Stimulated activated memory B cell treated with anti-CD40 and anti-IgM and Interleukin-4, amounts not matched to agents 10 μg/mL and 1 μg/mL and 100 μg/mL, for 72 hours (primary cell): ENCODE results near the gene EGF.
"Not testable (repeated sequence)": the region's sequence is repeated elsewhere in the genome, so short reads cannot be mapped to it uniquely, and the experiment has no call there.

Experiments used
- ATAC-seq: fragments of 150-1000 bp; cut with Tn5 transposase; 2 replicates; pipeline ENCODE4 v1.10.0; 2021
- H3K27ac Mint-ChIP-seq: one replicate; pipeline ENCODE4 v1.8.0; 2022; ENCODE audit warnings: mild to moderate bottlenecking, mixed read lengths
- H3K27me3 Mint-ChIP-seq: one replicate; pipeline ENCODE4 v1.8.0; 2022; ENCODE audit warnings: mixed read lengths
- H3K36me3 Mint-ChIP-seq: one replicate; pipeline ENCODE4 v1.8.0; 2022; ENCODE audit warnings: mixed read lengths
- H3K4me1 Mint-ChIP-seq: one replicate; pipeline ENCODE4 v1.8.0; 2022; ENCODE audit warnings: mixed read lengths
- H3K4me3 Mint-ChIP-seq: one replicate; pipeline ENCODE4 v1.8.0; 2022; ENCODE audit warnings: mild to moderate bottlenecking, moderate library complexity, mixed read lengths
- H3K9me3 Mint-ChIP-seq: one replicate; pipeline ENCODE4 v1.8.0; 2022; ENCODE audit warnings: mixed read lengths

Gene EGF

DNA sequence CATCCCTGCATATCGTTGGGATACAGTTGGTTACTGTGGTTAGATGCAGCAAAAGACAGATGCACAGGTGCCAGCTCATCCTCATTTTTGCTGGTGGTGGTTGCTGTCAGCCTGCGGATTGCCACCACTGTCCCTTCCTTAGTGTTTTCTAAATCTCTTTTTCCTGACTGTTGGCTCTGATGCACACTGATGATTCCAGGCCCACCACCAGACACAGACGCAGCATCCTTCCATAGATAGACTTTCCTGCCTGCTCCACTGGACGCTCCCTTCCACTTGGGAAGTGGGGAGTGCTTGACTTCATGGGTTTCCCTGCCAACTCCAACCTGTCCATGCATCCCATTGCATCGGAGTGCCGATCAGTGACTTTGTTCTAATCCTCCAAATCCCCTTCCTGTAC is 101.5 kb downstream of the EGF start:
- H3K27ac Mint-ChIP-seq = no peak overlapping the region
- H3K4me1 Mint-ChIP-seq = no peaks in the 10 kb centered on the region
- peaks cover 19% of the 10 kb centered on the region for H3K27me3 Mint-ChIP-seq
- no peaks in the 10 kb centered on the region for H3K9me3 Mint-ChIP-seq
- H3K36me3 Mint-ChIP-seq = no peaks in the 10 kb centered on the region
- H3K4me3 Mint-ChIP-seq = no peak overlapping the region
- ATAC-seq = no peak

DNA sequence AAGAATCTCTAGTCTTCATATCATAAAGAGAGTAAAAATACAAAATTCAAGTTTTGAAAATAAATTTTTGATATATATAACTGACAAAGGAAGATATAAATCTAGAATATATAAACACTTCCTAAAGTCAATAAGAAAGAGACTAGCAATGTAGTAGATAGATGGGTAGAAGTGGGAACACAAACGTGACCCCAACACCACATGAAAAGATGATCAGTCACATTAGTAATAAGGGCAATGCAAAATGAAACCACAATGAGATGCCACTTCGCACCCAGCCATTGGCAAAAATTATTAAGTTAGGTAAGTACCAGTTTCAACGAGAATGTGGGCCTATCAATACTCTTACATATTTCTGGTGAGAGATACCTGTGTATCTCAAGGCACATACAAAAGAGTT is 106.5 kb downstream of the EGF start:
- no peak overlapping the region for H3K27ac Mint-ChIP-seq
- peaks cover 7% of the 10 kb centered on the region for H3K27me3 Mint-ChIP-seq
- H3K4me3 Mint-ChIP-seq = no peak overlapping the region
- H3K9me3 Mint-ChIP-seq = peaks cover 4% of the 10 kb centered on the region
- no peak for ATAC-seq
- peaks cover 13% of the 10 kb centered on the region for H3K4me1 Mint-ChIP-seq
- no peaks in the 10 kb centered on the region for H3K36me3 Mint-ChIP-seq

DNA sequence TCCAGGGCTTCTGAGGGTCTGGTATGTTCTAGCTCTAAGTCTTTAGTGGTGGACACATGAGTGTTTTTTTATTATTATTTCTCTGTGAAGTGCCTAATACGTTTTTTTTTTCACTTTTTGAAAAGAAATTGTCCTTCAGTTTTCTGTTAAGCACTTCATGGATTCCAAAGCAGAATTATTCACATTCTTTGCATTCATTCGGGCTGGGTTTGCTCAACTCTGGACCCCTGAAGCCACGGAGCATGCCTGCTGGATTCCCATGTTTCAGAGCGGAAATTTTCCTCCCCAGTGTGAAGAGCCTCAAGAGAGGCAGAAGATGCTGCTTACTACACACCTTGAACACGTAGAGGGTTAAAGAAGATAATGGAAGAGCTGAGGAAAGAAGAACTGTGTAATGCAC is 107.5 kb downstream of the EGF start:
- ATAC-seq = no peak
- Mint-ChIP-seq H3K27me3 (no peaks in the 10 kb centered on the region), H3K27ac (no peak overlapping the region), H3K9me3 (peaks cover 4% of the 10 kb centered on the region), H3K4me1 (peaks cover 13% of the 10 kb centered on the region), H3K36me3 (no peaks in the 10 kb centered on the region), H3K4me3 (no peak overlapping the region)

DNA sequence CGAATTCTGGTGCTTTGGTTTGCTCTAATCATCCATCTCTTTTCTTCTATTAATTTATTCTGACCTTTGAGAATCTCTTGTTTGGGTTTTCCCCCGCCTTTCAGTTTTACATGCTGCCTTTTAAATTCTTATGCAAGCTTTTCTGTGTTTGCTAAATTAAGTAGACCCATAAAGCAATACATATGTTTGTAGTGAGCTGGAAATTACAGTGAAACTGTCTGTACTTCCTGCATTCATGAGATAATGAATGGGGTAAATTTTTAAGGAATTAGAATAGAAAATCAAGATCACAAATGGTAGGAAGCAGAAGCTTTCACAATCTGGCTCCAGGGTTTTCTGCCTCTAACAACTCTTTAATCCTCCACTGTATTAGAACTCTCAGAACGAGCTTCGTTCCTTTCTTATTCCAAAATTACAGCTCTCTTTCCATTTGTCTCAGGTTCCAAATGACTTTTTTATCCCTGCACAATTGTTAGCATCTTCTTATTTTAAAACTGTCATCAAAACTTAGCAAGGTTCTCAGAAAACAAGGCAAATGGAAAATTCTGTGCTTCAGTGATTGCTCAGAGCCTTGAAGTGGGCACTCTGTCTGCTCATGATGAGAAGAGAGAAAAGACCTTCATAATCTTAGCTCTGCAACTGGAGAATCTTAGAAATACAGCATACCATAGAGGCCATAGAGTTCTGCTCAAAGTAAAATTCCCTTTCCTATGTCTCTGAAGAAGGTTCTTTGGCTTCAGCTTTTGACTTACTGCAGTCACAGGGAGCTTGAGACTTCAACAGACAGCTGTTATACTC is 108.2 kb downstream of the EGF start:
- Mint-ChIP-seq H3K9me3 (peaks cover 4% of the 10 kb centered on the region), H3K36me3 (no peaks in the 10 kb centered on the region), H3K4me3 (no peak overlapping the region), H3K4me1 (peaks cover 13% of the 10 kb centered on the region), H3K27me3 (no peaks in the 10 kb centered on the region), H3K27ac (no peak overlapping the region)
- ATAC-seq = peak; percentile 24

DNA sequence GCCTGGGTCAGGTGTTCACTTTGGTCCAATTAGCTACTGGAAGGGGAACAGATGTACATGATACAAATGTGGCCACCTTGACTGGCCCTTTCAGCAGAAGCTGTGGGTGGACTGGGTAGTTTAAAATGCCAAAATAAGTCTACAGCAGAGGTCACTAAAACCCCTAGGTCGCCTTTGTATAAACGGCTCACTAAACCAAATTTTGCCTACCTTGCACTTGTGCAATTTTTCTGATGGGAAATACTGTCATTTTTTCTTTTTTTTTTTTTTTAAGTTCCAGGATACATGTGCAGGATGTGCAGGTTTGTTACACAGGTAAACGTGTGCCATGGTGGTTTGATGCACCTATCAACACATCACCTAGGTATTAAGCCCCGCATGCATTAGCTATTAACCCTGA is 109.8 kb downstream of the EGF start:
- no peak overlapping the region for H3K27ac Mint-ChIP-seq
- H3K27me3 Mint-ChIP-seq = peaks cover 8% of the 10 kb centered on the region
- no peak overlapping the region for H3K4me3 Mint-ChIP-seq
- no peaks in the 10 kb centered on the region for H3K36me3 Mint-ChIP-seq
- H3K9me3 Mint-ChIP-seq = peaks cover 4% of the 10 kb centered on the region
- peaks cover 13% of the 10 kb centered on the region for H3K4me1 Mint-ChIP-seq
- ATAC-seq = no peak

DNA sequence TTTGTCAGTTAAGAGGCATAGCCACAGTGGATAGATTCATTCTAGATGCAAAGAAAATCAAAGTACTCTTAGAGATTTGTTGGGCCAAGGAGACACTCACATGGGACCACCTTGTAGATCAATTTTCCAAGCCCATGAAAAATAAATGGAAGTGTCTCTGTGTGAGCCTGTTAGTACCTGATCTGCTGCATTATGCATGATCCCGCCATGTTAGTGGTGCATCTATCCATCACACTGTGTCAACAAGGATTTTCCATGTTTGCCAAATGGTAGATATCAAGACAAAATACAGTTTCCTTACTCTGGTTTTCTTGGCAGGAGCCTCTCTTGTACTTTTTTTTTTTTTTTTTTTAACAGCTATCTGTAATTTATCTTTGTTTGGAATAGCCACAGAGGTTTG is 112.4 kb downstream of the EGF start:
- ATAC-seq = no peak
- no peak overlapping the region for H3K4me3 Mint-ChIP-seq
- peaks cover 4% of the 10 kb centered on the region for H3K9me3 Mint-ChIP-seq
- peaks cover 11% of the 10 kb centered on the region for H3K4me1 Mint-ChIP-seq
- peaks cover 22% of the 10 kb centered on the region for H3K27me3 Mint-ChIP-seq
- H3K36me3 Mint-ChIP-seq = no peaks in the 10 kb centered on the region
- no peak overlapping the region for H3K27ac Mint-ChIP-seq

DNA sequence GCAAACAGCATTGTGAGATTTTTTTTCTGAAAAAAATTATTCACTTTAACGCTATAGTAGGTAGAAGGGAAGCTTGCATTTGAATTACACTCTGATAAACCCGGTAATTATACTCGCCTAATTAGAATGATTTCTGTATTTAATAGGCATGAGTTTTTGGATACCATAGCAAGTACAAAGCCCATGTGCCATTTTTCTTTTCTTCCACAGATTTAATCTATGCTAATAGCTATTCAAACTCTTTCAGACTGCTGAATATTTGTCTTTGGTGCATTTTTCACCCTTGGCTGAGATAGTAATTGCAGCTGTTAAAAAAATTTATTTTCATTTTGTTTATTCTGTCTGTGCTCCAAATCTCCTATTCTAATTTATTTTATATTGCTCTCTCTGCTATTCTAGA is 113.0 kb downstream of the EGF start:
- H3K4me1 Mint-ChIP-seq = peaks cover 4% of the 10 kb centered on the region
- no peak overlapping the region for H3K27ac Mint-ChIP-seq
- no peak overlapping the region for H3K4me3 Mint-ChIP-seq
- H3K9me3 Mint-ChIP-seq = peaks cover 5% of the 10 kb centered on the region
- peaks cover 29% of the 10 kb centered on the region for H3K27me3 Mint-ChIP-seq
- no peak for ATAC-seq
- H3K36me3 Mint-ChIP-seq = no peaks in the 10 kb centered on the region

DNA sequence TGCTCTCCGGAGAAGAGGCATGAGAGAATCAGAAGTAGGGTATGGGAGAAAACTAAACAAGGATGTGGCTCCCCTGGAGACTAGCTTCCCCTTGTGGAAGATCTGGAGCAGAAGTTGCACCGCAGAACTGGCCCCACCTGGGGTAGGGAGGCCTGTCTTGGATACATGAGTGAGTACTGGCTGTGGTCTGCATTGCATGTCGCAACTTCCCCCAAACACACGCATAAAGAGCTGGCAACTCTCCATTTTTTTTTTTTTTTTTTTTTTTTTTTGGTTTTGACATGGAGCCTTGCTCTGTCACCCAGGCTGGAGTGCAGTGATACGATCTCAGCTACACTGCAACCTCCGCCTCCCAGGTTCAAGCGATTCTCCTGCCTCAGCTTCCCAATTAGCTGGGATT is 119.9 kb downstream of the EGF start:
- Mint-ChIP-seq H3K27me3 (peaks cover 79% of the 10 kb centered on the region), H3K4me3 (no peak overlapping the region), H3K4me1 (peaks cover 8% of the 10 kb centered on the region), H3K27ac (no peak overlapping the region), H3K9me3 (peaks cover 6% of the 10 kb centered on the region), H3K36me3 (no peaks in the 10 kb centered on the region)
- no peak for ATAC-seq

DNA sequence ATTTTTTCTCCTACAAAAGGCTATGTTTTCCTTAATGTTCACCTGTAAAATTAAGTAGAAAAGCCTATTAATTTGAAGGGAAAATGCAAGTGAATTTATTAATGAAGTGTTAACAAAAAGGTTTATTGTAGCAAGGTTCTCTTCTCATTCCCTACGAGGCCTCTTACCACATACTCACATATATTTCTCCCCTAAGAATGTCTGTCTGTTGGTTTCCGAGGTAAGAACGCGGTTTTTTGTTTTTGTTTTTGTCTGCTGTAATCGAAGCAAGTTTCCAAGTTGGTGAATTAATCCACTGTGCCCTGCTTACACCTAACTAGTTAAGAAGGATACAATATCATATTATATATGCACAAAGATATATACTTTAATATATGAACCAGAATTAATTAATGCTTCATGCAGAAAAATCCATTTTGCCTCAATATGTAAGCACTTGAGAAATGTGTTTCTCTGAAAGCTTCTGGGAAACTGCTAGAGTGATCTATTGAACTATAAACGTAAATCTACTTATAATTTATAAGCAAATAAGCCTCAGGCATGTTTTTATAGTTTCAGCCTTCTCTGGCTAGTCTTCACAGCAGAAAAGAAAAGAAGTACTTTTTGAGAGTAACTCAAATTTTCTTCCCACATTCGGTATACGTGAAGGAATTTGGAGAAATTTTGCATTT is 120.8 kb downstream of the EGF start:
- no peak for ATAC-seq
- Mint-ChIP-seq H3K4me1 (peaks cover 8% of the 10 kb centered on the region), H3K9me3 (peaks cover 6% of the 10 kb centered on the region), H3K4me3 (no peak overlapping the region), H3K27ac (no peak overlapping the region), H3K36me3 (no peaks in the 10 kb centered on the region), H3K27me3 (peaks cover 80% of the 10 kb centered on the region)

DNA sequence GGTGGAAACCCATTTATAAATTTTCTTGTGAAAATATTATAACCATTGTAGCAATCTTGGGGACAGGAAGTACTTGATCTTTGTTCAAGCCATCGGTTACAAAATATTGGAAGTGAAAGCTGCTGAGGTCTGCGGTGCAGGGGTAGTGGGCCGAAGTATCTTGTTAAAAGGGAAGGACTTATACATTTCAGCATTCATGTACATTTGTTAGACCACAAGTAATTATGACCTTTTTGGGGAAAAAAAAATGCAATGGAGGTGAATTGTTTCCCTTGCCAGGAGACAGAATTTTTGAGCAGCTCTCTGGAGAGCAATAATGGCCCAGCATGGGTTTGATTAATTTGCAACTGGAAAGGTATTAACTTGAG is 121.3 kb downstream of the EGF start:
- Mint-ChIP-seq H3K27me3 (peaks cover 77% of the 10 kb centered on the region), H3K27ac (no peak overlapping the region), H3K4me3 (no peak overlapping the region), H3K36me3 (no peaks in the 10 kb centered on the region), H3K9me3 (peaks cover 6% of the 10 kb centered on the region), H3K4me1 (peaks cover 8% of the 10 kb centered on the region)
- peak; percentile 75 for ATAC-seq

DNA sequence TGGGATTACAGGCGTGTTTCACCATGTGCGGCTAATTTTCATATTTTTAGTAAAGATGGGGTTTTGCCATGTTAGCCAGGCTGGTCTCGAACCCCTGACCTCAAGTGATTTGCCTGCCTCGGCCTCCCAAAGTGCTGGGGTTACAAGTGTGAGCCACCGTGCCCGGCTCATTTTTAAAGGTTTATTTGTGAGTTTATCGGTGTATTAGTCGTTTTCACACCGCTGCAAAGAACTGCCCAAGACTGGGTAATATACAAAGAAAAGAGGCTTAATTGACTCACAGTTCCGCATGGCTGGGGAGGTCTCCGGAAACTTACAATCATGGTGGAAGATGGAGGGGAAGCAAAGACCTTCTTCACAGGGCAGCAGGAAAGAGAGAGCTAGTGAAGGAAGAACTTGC is 126.5 kb downstream of the EGF start:
- not testable (repeated sequence) for H3K9me3 Mint-ChIP-seq, H3K4me3 Mint-ChIP-seq, ATAC-seq, H3K4me1 Mint-ChIP-seq, H3K27ac Mint-ChIP-seq, H3K36me3 Mint-ChIP-seq
- peaks cover 49% of the 10 kb centered on the region for H3K27me3 Mint-ChIP-seq

DNA sequence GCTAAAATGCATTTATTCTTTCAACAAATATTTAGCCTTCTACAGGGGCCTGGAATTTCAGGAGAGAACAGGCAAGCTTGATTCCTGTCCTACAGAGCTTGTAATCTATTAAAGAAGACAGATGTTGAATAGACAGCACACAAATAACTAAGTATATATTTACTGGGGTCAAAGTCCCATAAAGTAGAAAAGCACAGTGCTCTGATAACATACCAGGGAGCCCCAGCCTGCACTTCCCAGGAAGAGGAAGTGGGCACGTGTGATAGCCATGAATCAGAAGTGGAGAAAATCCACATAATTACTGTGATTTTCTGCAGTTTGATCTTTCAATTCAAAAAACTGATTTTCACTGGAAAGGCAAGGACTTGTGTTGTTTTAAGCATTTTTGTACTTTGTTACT is 129.1 kb downstream of the EGF start:
- no peak overlapping the region for H3K27ac Mint-ChIP-seq
- H3K4me1 Mint-ChIP-seq = no peaks in the 10 kb centered on the region
- H3K4me3 Mint-ChIP-seq = no peak overlapping the region
- peaks cover 36% of the 10 kb centered on the region for H3K27me3 Mint-ChIP-seq
- no peaks in the 10 kb centered on the region for H3K9me3 Mint-ChIP-seq
- no peaks in the 10 kb centered on the region for H3K36me3 Mint-ChIP-seq
- ATAC-seq = no peak

DNA sequence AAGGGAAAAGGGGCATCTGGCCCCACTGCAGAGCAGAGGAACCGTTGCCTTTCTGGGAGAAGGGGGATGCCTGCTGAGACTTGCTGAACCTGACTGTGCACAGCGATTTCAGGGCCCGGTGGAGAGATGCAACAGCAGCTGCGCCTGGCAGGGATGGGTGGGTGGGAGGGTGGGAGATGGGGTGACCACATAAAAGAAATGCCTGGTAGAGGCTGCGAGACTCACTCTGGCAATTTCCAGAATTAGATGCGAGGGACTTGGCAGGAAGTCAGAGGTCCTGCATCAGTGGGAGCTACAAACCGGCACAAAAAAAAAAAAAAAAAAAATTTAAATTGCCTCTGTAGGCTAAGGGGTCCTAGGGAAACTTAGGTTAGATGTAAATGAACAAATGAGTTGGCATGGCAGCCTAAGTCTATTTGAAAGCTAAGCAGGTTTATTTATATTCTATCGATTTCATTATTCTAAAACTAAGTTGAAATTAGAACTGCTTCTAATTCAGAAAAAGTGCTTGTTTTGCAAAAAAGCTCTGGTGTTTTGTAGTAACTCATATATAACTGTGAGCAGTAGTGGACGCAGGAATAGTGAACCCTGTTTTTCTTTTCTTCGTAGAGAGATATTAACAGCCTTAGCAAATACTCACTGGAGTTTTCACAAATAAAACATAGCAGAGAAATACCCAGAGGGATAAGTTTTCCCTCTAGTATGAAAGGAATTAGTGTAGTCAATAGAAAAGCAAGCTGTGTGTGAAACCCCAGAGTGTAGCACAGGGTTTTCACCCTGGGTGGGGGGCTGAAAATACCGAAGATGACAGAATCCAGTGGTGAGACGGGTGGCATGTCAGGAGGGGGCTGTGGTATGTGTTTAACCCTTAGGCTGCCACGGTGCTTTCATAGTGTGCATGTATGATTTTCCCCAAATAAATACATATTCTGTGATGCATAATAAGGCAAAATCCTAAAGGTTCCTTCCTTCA is 130.1 kb downstream of the EGF start:
- Mint-ChIP-seq H3K9me3 (no peaks in the 10 kb centered on the region), H3K27ac (no peak overlapping the region), H3K27me3 (peaks cover 27% of the 10 kb centered on the region), H3K36me3 (no peaks in the 10 kb centered on the region), H3K4me3 (no peak overlapping the region), H3K4me1 (no peaks in the 10 kb centered on the region)
- ATAC-seq = no peak

DNA sequence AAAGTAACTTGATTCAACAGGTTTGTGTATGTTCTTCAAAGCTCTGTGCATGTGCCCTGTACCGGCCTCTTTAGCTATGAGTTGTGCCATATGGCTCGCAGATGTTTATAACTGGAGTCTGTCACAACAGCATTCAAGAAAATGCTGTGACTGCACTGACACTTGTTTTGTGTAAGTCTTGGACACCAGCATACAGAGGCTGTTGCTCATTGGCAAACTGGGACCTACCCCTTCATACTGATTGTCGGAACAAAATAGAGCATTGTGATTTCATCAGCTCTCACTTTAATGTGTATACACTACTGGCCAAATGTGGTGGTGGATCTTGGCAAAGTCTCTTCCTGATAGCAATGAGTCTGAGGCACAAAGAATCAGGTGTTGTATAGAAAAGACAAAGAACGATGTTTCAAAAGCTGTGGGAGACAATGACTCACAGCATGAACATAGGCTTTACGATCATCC is 133.9 kb downstream of the EGF start:
- Mint-ChIP-seq H3K27ac (no peak overlapping the region), H3K36me3 (no peaks in the 10 kb centered on the region), H3K4me3 (no peak overlapping the region), H3K27me3 (peaks cover 20% of the 10 kb centered on the region), H3K9me3 (no peaks in the 10 kb centered on the region), H3K4me1 (no peaks in the 10 kb centered on the region)
- no peak for ATAC-seq
